K562 (cell line): ENCODE measurements around the gene ZSWIM9. TPM values are rescaled to one million over a fixed set of nuclear protein-coding genes. Genes with fewer than 3 reads are reported as not detected.

Experiments used
- CCAR2 ChIP-seq: fragments of 200-400 bp; formaldehyde crosslinking; IDR thresholded peaks from 2 replicates; pipeline ENCODE4 v1.6.1; 2017; ENCODE audit warnings: mild to moderate bottlenecking, low read depth, low read length
- ETS2 ChIP-seq: IDR thresholded peaks from 2 replicates; pipeline ENCODE4 v1.6.1; 2016; ENCODE audit warnings: borderline replicate concordance, missing genetic modification characterization, mild to moderate bottlenecking, moderate library complexity, missing compliant biosample characterization; ENCODE audit not compliant: poor library complexity, severe bottlenecking
- EWSR1 ChIP-seq: fragments of 450-650 bp; IDR thresholded peaks from 2 replicates; pipeline ENCODE4 v1.6.1; 2018; ENCODE audit warnings: borderline replicate concordance, mild to moderate bottlenecking, low read depth, moderate library complexity; ENCODE audit not compliant: partially characterized antibody
- FOSL1 ChIP-seq: fragments of 200-800 bp; sonication (Bioruptor generic); conservative IDR thresholded peaks from 2 replicates; pipeline ENCODE4 v1.6.1; 2016; ENCODE audit warnings: missing genetic modification characterization, missing compliant biosample characterization
- FOXA1 ChIP-seq: fragments of 450-650 bp; IDR thresholded peaks from 2 replicates; pipeline ENCODE4 v1.6.1; 2016; ENCODE audit warnings: mild to moderate bottlenecking, borderline replicate concordance
- IFI16 ChIP-seq: fragments of 250-450 bp; sonication (Bioruptor Pico); IDR thresholded peaks from 2 replicates; pipeline ENCODE4 v2.1.2; 2022; ENCODE audit warnings: mild to moderate bottlenecking, inconsistent platforms
- RBM15 ChIP-seq: fragments of 200-400 bp; formaldehyde crosslinking; IDR thresholded peaks from 2 replicates; pipeline ENCODE4 v1.6.1; 2018; ENCODE audit warnings: mild to moderate bottlenecking, low read length, moderate library complexity; ENCODE audit not compliant: insufficient read depth
- RBM39 ChIP-seq: fragments of 200-400 bp; formaldehyde crosslinking; optimal IDR thresholded peaks from 2 replicates; pipeline ENCODE3; 2018; ENCODE audit warnings: low read depth, low read length
- RFX1 ChIP-seq: fragments of 450-650 bp; IDR thresholded peaks from 2 replicates; pipeline ENCODE4 v1.6.1; 2016; ENCODE audit warnings: mild to moderate bottlenecking, moderate library complexity
- SIN3B ChIP-seq: fragments of 450-650 bp; IDR thresholded peaks from 2 replicates; pipeline ENCODE4 v1.6.1; 2017; ENCODE audit warnings: low read depth, mild to moderate bottlenecking, moderate library complexity
- SRSF7 ChIP-seq: fragments of 200-400 bp; formaldehyde crosslinking; optimal IDR thresholded peaks from 2 replicates; pipeline ENCODE3; 2017; ENCODE audit warnings: mild to moderate bottlenecking, low read depth, low read length
- TAL1 ChIP-seq: fragments of 450-650 bp; IDR thresholded peaks from 2 replicates; pipeline ENCODE4 v1.6.1; 2016; ENCODE audit warnings: mild to moderate bottlenecking
- ZNF318 ChIP-seq, 2 experiments: fragments of 450-650 bp; IDR thresholded peaks; 2 replicates each; pipeline ENCODE4 v1.6.1; 2016; ENCODE audit warnings: mild to moderate bottlenecking in 2 of 2, borderline replicate concordance in 1 of 2, low read depth in 1 of 2, moderate library complexity in 1 of 2
- ZNF354B ChIP-seq: fragments of 250-450 bp; sonication (Bioruptor Pico); IDR thresholded peaks from 2 replicates; pipeline ENCODE4 v1.4.0; 2020
- polyA plus RNA-seq, 8 experiments: library from polyadenylated mRNA; depleted of rRNA in 4 of 8; stranded (reverse) in 5 of 8; unstranded in 3 of 8; fragments of >200 nt; fragmentation: Nextera tagmentation in 2 of 8; fragmentation: Illumina TruSeq in 1 of 8; extraction: Ambion mirVana in 2 of 8; extraction: Trizol in 1 of 8; gene quantifications; 2 replicates each; pipeline versions ENCODE4 v1.2.1 to v1.2.3, GENCODE V29; 2011 to 2014; ENCODE audit warnings: inconsistent platforms in 1 of 8, missing spikeins in 1 of 8
- total RNA-seq, 7 experiments: library from RNA; depleted of rRNA in 6 of 7; stranded (reverse); fragments of >200 nt in 6 of 7; fragmentation: Illumina TruSeq in 2 of 7; extraction: Trizol in 2 of 7; gene quantifications; 2 replicates each; pipeline versions ENCODE4 v1.2.1 to v1.2.3, GENCODE V29; 2011 to 2021; ENCODE audit warnings: low replicate concordance in 1 of 7
- TF ChIP-seq, protein P1 (sequence below): fragments of 450-650 bp; IDR thresholded peaks from 2 replicates; pipeline ENCODE4 v1.6.1; 2017; ENCODE audit warnings: mild to moderate bottlenecking, moderate library complexity
- TF ChIP-seq, protein P2 (sequence below): sonication (generic); formaldehyde crosslinking; IDR thresholded peaks from 2 replicates; pipeline ENCODE4 v1.9.0; 2022; ENCODE audit warnings: mild to moderate bottlenecking, missing genetic modification reagents

Gene ZSWIM9
- total and polyA plus RNA-seq, 9 of the 15 experiments (the other 6 are each of a cell fraction or from before 2014, with no cell fraction given): 0.04 to 1.4 (median 0.34) TPM; not detected in 1

DNA sequence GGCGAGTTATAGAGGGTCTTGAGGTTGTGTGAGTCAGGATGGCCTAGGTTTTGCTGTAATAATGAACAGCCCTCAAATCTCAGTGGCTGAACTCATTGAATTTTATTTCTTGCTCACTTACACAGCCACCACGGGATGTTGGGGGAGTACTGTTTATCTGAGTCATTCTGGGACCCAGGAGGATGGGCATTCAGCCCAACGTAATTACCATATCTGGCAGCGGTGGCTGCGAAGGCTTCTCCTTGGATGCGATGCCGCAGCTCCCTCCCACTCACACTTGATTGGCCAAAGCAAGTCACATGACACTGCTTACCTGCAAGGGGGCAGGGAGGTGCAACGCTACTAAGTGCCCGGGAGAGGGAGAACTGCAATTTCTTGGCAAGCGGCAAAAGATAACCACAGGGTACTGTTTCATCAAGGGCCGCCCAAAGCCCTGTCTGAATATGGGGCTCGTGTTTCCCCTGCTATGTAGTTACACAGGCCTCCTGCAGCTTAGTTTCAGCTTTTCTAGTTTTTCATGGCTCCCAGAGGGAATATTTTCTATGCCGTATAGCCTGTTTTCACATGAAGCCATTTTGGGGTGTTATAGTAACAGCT, 19.9 kb downstream of the ZSWIM9 start (continued):
- TF ChIP-seq ZNF318 (IDR thresholded peaks at IDR 0.05; ENCODE audit: borderline replicate concordance in 1 of 2, low read depth in 1 of 2): no peak
- no peak for TF ChIP-seq RFX1
- TF ChIP-seq SRSF7: no peak
- TF ChIP-seq EWSR1: no peak
- no peak for TF ChIP-seq ETS2 (tag)
- TF ChIP-seq, protein P1, sequence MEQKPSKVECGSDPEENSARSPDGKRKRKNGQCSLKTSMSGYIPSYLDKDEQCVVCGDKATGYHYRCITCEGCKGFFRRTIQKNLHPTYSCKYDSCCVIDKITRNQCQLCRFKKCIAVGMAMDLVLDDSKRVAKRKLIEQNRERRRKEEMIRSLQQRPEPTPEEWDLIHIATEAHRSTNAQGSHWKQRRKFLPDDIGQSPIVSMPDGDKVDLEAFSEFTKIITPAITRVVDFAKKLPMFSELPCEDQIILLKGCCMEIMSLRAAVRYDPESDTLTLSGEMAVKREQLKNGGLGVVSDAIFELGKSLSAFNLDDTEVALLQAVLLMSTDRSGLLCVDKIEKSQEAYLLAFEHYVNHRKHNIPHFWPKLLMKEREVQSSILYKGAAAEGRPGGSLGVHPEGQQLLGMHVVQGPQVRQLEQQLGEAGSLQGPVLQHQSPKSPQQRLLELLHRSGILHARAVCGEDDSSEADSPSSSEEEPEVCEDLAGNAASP: no peak
- no peak for TF ChIP-seq TAL1
- no peak for TF ChIP-seq SIN3B
- TF ChIP-seq, protein P2, sequence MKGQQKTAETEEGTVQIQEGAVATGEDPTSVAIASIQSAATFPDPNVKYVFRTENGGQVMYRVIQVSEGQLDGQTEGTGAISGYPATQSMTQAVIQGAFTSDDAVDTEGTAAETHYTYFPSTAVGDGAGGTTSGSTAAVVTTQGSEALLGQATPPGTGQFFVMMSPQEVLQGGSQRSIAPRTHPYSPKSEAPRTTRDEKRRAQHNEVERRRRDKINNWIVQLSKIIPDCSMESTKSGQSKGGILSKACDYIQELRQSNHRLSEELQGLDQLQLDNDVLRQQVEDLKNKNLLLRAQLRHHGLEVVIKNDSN: peak; percentile 95
- TF ChIP-seq CCAR2: no peak
- no peak for TF ChIP-seq RBM15
- TF ChIP-seq IFI16 (CRISPR knock-in tag): no peak
- no peak for TF ChIP-seq RBM39
- peak; percentile 54; the same call in 1 of the 2 replicates for TF ChIP-seq FOSL1 (tag)
- TF ChIP-seq ZNF354B (CRISPR knock-in tag): no peak
- no peak for TF ChIP-seq FOXA1
